GM19468 (cell line): ENCODE results near the gene IGFBP7.

ENCODE experiments used
- ATAC-seq: cut with Tn5 transposase; IDR thresholded peaks from one replicate; pipeline ENCODE4 v1.9.1; 2021; ENCODE audit warnings: mild to moderate bottlenecking, moderate library complexity, moderate number of reproducible peaks; ENCODE audit not compliant: unreplicated experiment; ENCODE audit errors: extremely low read depth

The IGFBP7 gene

DNA sequence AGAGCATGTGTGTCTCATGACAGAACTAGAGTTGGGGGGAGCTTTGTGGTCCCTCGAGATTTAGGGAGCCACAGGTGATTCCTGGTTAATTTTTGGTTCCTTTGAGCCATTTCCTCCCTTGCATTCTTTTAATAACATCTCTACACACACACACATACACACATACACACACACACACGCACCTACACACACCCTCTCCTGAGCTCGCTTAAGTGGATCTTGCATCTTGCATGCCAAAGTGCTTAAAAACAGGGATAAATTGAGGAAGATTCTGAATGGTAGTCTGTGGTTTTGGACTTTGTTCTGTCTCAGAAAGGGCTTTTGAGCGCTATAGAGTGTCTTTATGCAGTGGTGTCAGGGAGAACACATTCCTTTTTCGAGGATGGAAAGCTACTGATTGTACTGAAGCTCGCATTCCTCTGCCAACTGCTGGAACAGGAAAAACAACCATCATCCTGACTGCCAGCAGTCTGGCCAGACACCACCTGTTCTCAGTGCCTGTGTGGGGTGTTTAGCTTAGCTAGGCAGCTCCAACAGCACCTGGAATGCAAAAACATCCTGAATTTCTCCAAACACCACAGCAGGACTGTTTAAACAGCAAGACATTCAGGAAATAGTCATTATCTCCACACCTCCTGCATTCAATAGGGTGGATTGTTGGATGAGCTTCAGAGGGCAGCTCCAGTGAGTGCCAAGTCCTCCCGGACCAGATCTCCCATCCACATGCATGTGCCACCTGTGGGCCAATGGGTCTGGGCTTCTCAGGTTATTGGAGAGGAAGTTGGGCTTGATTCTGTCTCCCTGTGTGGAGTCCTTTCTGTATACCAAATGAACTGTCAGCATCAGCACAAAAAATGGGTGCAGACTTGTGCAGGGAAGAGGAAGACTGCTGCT lies 21.9 kb upstream of the IGFBP7 start:
- no peak for ATAC-seq

DNA sequence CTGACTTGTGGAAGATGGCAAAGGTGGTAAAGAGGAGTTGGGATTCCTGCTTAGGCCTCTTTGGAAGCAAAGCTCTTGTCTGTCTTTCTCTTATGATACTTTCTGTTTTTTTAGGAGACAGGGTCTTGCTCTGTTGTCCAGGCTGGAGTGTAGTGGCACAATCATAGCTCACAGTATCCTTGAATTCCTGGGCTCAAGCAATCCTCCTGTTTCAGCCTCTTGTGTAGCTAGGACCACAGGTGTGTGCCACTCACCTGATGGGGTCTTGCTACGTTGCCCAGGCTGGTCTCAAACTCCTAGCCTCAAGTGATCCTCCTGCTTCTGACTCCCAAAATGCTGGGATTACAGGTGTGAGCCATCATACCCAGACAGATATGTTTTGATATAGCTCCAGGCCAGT lies 19.3 kb upstream of the IGFBP7 start:
- ATAC-seq = no peak

DNA sequence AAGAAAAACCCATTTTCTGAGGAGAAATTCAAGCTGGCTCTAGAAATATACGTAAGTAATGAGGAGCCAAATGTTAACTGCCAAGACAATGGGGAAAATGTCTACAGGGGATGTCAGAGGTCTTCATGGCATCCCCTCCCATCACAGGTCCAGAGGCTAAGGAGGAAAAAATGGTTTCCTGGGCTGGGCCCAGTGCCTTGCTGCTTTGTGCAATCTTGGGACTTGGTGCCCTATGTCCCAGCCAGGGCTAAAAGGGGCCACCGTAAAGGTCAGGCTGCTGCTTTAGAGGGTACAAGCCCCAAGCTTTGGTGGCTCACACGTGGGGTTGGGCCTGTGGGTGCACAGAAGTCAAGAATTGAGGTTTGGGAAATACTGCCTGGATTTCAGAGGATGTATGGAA lies 17.2 kb upstream of the IGFBP7 start:
- no peak for ATAC-seq

- ATAC-seq = no peak
Observed at GRCh38 chr4:57125996-57126395, 15.8 kb upstream of the IGFBP7 start.

- no peak for ATAC-seq
Observed at GRCh38 chr4:57124145-57124544, 14.0 kb upstream of the IGFBP7 start.

DNA sequence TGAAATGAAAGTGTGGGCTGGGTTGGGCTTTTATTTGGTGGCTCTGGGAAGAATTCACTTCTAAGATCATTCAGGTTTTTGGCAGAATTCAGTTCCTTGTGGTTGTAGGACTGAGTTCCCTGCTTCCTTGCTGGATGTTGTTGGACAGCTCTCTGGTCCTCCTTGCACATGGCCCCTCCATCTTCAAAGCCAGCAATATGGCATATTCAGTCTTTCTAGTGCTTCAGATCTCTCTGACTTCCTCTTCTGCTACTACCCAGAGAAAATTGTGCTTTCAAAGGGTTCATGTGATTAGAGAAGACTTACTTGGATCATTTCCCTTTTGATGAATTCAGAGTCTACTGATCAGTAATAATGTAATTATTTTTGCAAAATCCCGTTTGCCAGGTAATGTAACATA lies 12.8 kb upstream of the IGFBP7 start:
- no peak for ATAC-seq

DNA sequence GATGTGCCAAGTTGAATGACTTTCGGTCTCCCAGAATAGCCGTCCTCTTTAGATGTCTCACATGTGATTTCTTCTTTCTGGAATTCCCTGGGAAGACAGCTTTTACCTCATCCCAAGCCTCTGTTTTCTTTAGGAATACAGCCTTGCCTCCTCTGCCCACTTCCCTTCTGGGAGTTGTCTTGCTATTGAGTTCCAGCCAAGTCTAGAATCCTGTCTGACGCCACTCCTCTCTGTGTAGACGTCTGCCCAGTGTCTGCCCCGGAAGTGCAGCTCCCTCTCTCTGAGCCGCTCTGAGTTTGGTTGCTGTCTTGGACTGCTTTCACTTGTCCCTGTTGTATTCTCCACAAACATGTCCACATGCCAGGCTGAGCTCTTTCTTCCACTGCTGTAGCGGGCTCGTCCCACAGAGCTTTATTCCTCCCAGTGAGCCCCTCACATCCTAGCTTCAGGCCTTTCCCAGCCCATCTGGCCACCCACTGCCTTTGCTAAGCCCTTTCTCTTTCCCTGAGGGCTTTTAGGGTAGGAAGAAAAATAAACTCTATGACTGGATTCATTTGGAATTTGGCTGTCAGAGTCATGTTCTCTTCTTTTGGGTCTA lies 9.0 kb upstream of the IGFBP7 start:
- ATAC-seq = no peak

GRCh38 chr4:57117491-57117890 lies 7.3 kb upstream of the IGFBP7 start:
- ATAC-seq = no peak

DNA sequence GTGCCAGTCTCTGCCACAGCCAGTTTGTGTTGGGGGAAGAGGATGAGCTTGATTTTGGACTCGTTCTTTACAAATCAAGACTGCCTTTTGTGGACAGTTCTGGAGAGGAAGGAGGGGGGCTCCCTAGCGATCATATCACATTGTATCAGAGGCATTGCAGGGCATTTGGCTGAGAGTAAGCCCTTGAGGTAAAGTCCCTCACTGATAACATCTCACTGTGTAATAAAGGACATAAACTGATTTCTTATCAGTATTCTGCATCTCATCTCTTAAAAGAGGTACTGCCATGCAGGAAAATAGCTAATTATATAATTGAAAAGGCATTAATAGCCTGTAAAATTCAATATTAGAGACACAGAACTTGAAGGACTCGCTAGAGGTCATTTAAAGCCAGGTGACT lies 6.1 kb upstream of the IGFBP7 start:
- ATAC-seq = no peak

DNA sequence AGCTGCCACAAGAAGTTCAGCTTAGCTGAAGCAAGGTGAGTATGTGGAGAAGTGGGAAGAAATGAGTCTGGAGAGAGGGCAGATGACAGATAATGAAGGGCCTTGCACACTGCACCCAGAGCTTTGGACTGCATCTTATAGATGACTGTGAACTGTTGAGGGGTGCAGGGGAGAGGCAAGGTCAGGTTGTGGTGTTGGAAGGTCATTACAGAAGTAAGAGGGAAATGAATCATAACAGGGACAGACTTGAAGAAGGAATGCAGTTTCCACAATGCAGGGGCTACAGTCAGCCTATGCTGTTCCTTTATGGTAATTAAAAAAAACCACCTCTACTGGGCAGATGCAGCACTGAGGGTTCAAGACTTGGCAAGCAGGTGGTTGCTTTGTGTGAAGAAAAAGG lies 4.8 kb upstream of the IGFBP7 start:
- no peak for ATAC-seq

DNA sequence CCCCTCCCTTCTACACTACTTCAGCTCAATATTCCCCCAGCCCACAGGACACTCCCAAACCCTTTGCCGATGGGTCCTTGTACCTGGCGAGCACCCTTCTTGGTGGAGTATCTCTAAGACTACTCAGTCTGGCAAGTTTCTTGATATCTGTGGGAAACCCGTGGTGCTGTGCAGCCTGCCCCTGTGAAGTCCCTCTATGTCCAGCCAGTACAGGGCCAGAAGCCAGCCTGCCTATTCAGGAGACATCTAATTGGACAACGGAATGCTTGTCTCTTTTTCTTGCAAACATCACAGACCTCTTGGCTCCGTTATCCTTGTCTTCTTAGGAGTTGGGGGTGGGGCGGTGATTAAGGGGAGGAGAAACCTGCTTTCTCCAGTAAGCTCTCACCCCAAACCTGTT lies 3.7 kb upstream of the IGFBP7 start:
- ATAC-seq = no peak

DNA sequence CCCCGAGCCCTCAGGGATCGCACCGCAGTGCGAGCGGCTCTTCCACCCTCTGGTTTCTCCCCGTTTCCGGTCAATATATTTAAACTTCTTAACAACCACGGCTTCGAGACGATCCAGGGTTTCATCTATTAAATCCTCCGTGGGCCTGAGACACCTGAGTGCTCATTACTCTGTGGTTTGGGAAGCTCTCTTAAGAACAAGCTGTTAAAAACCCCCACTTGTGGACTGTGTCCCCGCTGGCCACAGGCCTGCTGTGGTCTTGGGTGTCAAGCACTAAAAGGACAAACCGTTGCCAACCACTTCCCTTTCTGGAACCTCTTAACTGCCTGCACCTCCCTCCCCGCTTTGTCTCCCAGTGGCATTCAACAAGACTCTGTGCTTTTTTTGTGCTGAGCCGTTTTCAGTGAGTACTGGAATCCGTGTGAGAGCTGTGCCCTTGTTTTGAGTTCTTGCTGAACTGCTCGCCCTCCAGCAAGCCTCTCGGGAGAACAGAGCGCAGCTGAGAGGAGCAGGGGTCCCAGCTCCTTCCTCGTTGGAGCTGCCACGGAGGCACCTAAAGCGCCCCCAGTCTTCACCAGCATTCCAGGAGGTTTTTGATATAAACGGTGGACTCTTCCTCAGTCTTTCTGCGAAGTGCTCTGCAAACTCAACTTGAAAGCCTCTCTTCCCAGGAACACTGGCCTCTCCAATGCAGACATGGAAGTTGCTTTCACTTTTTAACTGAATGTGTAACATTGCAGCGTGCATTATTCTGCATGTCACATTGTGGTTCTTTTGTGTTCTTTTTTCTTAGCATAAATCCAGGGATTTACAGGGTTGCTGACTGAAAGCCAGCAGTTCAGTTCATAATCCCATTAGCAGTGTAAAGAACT lies 691 bp upstream of the IGFBP7 start:
- ATAC-seq = no peak

- ATAC-seq = no peak
Observed at GRCh38 chr4:57109411-57109846, 756 bp downstream of the IGFBP7 start.

- ATAC-seq = no peak
Observed at GRCh38 chr4:57106181-57106580, 4.0 kb downstream of the IGFBP7 start.

- no peak for ATAC-seq
Observed at GRCh38 chr4:57104706-57105560, 5.3 kb downstream of the IGFBP7 start.

DNA sequence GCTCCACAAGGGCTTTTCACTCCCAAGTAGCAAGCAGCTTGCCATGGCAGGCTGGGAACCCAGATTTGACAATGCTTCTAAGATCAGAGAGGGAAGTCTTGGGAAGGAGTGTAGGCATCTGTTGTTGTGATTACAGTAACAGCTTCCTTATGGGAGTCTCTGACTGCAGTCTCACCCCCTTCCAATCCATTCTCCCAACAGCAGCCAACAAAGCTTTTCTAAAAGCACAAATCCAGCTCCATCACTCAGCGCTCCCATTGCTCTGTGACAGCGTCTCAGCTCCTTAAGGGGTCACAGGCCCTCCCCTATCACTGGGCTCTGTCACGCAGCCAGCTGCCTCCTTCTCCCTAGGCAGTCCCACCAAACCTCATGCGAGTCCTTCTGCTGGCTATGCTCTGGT lies 7.1 kb downstream of the IGFBP7 start:
- ATAC-seq = no peak

- no peak for ATAC-seq
Observed at GRCh38 chr4:57102050-57102624, 8.0 kb downstream of the IGFBP7 start.

DNA sequence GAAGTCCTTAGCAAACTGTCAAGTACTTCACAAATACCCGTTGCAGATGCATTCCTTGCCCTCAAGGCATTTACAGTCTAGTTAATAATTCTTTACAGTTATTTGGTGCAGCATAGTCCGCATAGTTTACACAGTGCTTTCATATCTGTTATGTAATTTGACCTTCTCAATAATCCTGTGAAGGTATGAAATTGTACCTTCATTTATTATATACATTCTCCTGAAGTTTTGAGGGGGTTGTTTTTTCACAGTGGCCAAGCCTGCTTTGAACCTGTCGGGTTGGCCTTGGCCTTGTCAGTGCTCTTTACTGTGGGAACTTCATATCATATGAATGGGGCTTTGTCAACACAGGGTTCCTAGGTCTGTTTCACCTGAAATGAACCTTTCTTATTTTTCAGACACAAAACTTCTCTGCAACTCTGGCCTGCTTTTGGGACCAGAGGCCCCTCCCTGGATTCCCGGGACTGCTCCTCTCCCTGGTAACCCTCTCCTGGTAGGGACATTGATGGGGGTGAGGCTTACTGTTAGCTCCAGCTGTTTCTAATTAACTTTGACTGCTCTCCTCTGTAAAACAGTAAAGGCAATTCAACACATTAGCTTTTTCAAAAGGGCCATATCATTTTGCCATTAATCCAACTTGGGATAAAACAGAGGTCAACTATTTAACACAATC lies 9.1 kb downstream of the IGFBP7 start:
- no peak for ATAC-seq

GRCh38 chr4:57099363-57099762 lies 10.8 kb downstream of the IGFBP7 start:
- no peak for ATAC-seq
